Tibial artery (tissue), 4 donors: ENCODE data around the gene CDH26.

Source experiments
- DNase-seq, 2 donors: peaks; one replicate each; pipeline ENCODE4 v3.0.0-alpha.2; 2019
- H3K27ac ChIP-seq, 2 donors: fragments of 200-600 bp; sonication (generic) in 1 of 2; 1 replicate in 1 of 2; 2 replicates in 1 of 2; pipeline ENCODE4 v1.5.1; 2018 to 2019; ENCODE audit warnings: mild to moderate bottlenecking in 1 of 2
- H3K27me3 ChIP-seq, 2 donors: fragments of 200-600 bp; sonication (generic) in 1 of 2; one replicate each; pipeline versions ENCODE4 v1.5.1 to v1.6.0; 2016 to 2019
- H3K36me3 ChIP-seq, 3 donors: fragments of 200-600 bp; sonication (generic) in 2 of 3; one replicate each; pipeline ENCODE4 v1.5.1; 2016 to 2019; ENCODE audit warnings: mild to moderate bottlenecking in 2 of 3
- H3K4me1 ChIP-seq, 4 donors: fragments of 200-600 bp; sonication (generic) in 2 of 4; 1 replicate in 3 of 4; 2 replicates in 1 of 4; pipeline ENCODE4 v1.5.1; 2016 to 2019
- H3K4me3 ChIP-seq, 2 donors: fragments of 200-600 bp; sonication (generic) in 1 of 2; 1 replicate in 1 of 2; 2 replicates in 1 of 2; pipeline ENCODE4 v1.5.1; 2018 to 2019; ENCODE audit warnings: mild to moderate bottlenecking in 2 of 2
- H3K9me3 ChIP-seq, 3 donors: fragments of 200-600 bp; sonication (generic) in 1 of 3; one replicate each; pipeline ENCODE4 v1.5.1; 2016 to 2019
- intact Hi-C: fragments of 100-400 bp; cut with DNase I; formaldehyde crosslinking; loops from one replicate; pipeline ENCODE4 v1.15.0; 2023; ENCODE audit warnings: low total_unique reads
- TF ChIP-seq, protein P1 (sequence below), 2 experiments: fragments of 200-600 bp in 1 of 2; fragments of 450-650 bp in 1 of 2; IDR thresholded peaks; one replicate each; pipeline ENCODE4 v1.5.1; 2017 to 2019; ENCODE audit warnings: antibody characterized with exemption in 2 of 2, mild to moderate bottlenecking in 1 of 2, moderate library complexity in 1 of 2

The CDH26 gene

DNA sequence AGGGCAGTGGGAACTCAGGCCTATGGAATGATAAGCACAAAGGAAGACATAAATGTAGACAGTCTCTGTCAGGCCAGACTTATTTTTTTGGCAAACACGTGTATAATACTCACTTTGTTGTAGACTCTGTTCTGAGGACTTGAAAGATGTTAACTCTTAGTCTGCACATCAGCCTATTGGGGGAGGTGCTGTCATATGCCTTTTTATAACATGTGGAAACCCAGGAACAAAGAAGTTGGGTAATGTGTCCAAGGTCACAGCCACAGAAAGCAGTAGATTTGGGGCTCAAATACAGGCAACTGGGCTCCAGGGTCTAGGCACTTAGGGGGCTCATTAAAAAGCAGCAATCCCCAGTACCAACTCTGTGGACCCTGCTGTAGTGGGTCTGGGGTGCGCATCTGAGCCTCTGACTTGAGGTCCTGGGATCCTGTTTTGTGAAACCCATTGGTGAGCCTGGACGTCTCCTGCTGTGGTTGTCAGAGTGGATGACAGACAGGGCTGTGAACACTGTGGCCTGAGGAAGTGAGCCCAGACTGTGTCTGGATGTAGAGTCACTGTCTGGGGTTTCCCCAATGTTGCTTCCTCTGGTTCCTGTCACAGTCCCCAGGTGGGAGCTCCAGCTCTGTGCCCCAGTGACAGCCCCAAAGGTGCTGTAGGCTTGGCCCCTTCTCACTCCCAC, 50.0 kb downstream of the CDH26 start:
- TF ChIP-seq, protein P1, sequence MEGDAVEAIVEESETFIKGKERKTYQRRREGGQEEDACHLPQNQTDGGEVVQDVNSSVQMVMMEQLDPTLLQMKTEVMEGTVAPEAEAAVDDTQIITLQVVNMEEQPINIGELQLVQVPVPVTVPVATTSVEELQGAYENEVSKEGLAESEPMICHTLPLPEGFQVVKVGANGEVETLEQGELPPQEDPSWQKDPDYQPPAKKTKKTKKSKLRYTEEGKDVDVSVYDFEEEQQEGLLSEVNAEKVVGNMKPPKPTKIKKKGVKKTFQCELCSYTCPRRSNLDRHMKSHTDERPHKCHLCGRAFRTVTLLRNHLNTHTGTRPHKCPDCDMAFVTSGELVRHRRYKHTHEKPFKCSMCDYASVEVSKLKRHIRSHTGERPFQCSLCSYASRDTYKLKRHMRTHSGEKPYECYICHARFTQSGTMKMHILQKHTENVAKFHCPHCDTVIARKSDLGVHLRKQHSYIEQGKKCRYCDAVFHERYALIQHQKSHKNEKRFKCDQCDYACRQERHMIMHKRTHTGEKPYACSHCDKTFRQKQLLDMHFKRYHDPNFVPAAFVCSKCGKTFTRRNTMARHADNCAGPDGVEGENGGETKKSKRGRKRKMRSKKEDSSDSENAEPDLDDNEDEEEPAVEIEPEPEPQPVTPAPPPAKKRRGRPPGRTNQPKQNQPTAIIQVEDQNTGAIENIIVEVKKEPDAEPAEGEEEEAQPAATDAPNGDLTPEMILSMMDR (IDR thresholded peaks at IDR 0.05) = no peak
- no peaks in the 10 kb centered on the region for H3K27me3 ChIP-seq
- H3K27ac ChIP-seq = no peak overlapping the region
- no peak overlapping the region for H3K4me3 ChIP-seq
- no peaks in the 10 kb centered on the region for H3K36me3 ChIP-seq
- no peak for DNase-seq
- no peaks in the 10 kb centered on the region for H3K9me3 ChIP-seq
- intact Hi-C loops = no loop called here
- no peaks in the 10 kb centered on the region for H3K4me1 ChIP-seq

DNA sequence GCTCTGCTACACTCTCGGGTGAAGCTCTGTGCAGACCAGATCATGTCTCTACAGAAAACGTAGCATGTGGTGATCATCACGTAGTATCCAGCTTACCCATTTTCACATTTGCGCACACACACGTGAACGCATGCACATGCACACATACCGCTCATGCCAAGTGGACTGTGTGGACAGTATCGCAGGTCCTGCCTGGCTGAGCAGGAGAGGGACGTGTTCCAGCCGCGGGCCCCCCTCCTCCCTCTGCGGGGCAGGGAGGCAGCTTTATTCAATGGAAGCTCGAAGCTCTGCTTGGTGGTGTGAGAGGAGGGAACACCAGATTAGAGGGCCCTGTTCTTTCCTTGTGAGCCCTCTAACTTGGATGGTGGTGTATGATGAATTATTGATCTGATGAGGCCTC, 51.1 kb downstream of the CDH26 start:
- intact Hi-C loops = no loop called here
- Histone ChIP-seq H3K27me3 (no peaks in the 10 kb centered on the region), H3K4me3 (no peak overlapping the region), H3K4me1 (no peaks in the 10 kb centered on the region), H3K36me3 (no peaks in the 10 kb centered on the region), H3K27ac (no peak overlapping the region), H3K9me3 (no peaks in the 10 kb centered on the region)
- TF ChIP-seq, protein P1 (IDR thresholded peaks at IDR 0.05) = no peak
- no peak for DNase-seq

DNA sequence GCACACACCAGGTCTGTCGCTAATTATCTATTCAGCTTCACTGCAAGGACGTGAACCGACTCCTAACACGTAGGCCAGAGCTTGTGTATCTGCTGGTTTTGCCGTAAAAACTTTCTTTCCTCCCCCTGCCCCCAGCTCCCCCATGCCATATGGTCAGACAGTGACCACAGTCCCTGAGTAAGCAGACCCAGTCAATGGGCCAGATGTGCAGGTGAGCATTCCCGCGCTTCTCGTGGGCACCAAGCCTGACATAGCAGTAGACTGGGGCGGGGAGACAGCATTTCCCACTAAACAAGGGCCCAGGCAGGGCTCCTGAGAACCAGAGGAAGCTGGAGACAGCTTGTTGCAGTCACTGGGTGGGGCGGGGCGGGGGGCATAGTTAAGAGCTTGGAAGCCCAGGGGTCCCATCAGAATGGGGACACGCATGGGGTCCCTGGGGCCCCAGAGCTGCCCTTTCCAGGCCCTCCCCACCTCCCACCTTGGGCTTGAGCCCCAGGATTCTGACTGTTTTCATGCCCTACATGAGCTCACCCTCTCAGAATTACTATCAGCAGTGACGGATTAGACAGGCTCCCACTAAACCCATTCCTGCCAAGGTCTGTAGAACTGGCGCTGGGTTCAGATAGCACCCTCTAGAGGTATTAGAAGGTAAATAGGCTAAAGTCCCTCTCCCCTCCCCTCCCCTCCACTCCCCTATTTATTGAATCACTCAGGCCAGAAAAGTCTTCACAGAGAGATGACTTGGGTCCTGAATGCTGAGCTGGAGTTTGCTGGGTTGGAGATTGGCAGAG, 51.8 kb downstream of the CDH26 start:
- H3K27ac ChIP-seq = no peak overlapping the region
- H3K27me3 ChIP-seq = no peaks in the 10 kb centered on the region
- H3K4me1 ChIP-seq = no peaks in the 10 kb centered on the region
- DNase-seq = no peak
- H3K36me3 ChIP-seq = no peaks in the 10 kb centered on the region
- TF ChIP-seq, protein P1 (IDR thresholded peaks at IDR 0.05) = no peak
- H3K9me3 ChIP-seq = no peaks in the 10 kb centered on the region
- intact Hi-C loops = no loop called here
- H3K4me3 ChIP-seq = no peak overlapping the region

DNA sequence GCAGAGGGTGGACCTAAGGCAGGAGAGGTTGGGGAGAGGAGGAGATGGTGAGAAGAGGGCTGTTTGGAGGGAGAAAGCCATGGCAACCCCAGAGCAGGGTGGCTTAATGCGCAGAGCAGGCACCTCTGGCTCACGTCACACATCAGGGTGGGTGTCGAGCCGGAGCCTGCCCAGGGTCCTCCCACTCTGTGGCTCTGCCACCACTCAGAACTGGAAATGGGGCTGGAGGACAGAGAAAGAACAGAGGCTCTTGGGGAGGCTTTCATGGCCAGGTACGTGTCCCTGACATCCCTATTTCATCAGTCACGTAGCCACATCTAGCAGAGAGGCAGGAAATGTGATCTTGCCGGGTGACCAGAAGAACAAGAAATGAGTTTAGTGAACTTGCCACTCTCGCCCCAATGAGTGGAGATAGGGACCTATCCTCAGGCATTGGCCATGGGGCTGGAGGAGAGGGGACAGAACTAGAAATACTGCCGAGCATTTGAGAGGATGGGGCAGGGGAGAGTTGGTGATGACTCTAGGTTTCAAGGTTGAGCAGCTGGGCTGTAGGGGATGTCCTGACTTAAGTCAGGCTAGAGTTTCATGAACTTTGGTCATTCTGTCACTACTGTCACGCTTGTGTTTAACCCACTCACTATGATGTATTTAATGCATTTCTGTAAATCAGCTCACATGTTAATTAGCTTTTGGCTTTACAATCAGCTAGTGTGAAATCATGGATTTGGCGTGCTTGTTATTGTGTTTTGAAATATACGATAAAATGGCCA, 52.7 kb downstream of the CDH26 start:
- Histone ChIP-seq H3K4me3 (no peak overlapping the region), H3K27ac (no peak overlapping the region), H3K4me1 (no peaks in the 10 kb centered on the region), H3K27me3 (no peaks in the 10 kb centered on the region), H3K9me3 (no peaks in the 10 kb centered on the region), H3K36me3 (no peaks in the 10 kb centered on the region)
- DNase-seq = no peak
- intact Hi-C loops = no loop called here
- TF ChIP-seq, protein P1 (IDR thresholded peaks at IDR 0.05) = no peak

DNA sequence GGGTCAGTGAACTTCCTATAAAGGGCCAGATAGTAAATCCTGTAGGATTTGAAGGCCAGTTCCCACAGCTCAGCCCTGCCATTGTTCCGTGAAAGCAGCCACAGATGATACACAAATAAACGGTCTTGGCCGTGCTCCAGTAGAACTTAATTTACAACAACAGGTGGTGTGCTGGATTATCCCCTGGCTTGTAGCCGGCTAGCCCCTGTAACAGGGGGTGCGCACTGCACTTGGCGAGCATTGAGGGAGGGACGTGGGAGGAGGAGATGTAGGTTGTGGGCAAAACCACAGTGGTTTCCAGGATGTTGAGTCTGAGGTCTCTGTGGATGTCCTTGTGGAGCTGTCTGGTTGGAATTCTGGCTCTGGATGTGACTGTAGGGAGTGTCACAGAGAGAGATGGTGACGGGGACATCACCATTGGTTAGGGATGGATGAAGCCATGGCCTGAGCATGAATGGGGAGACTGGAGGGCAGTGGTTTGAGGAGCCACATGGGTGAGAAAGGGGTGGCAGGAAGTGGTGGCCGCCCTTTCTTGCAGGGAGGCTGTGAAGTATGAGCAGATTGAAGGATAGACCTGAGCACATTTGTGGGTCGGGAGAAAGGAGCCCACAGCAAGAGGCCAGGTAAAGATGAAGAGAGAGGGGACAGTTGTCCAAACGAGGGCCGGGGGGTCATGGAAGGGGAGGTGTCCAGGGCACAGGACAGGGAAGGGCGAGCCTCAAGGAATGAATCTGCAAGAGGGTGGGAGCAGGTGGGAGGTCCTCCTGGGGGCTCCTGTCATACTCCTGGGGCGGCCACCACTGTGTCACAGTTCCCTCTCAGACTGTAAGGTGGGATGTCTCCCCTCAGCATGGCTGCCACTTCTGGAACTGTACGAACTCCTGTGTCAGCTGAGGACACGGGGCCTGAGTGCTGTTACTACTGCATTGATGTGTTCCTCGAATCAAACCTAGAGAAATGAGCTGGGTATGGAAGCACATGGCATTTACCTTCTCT, 53.6 kb downstream of the CDH26 start:
- TF ChIP-seq, protein P1 (IDR thresholded peaks at IDR 0.05) = no peak
- no peak overlapping the region for H3K27ac ChIP-seq
- DNase-seq = no peak

More for the DNA sequence above, 53.6 kb downstream of the CDH26 start:
- Histone ChIP-seq H3K36me3 (no peaks in the 10 kb centered on the region), H3K9me3 (no peaks in the 10 kb centered on the region), H3K27me3 (no peaks in the 10 kb centered on the region), H3K4me1 (no peaks in the 10 kb centered on the region), H3K4me3 (no peak overlapping the region)
- intact Hi-C loops = no loop called here
